Left kidney (tissue), 2 donors: ENCODE data around the gene PHC3. TPM values are rescaled to one million over a fixed set of nuclear protein-coding genes. Genes with fewer than 3 reads are reported as not detected.

ENCODE experiments used
- DNase-seq: peaks from one replicate; pipeline ENCODE4 v3.0.0-alpha.2; 2013
- polyA plus RNA-seq: library from polyadenylated mRNA; unstranded; fragments of 120-200 nt; gene quantifications from one replicate; pipeline ENCODE4 v1.2.1, GENCODE V29; 2013; ENCODE audit not compliant: insufficient read length

PHC3 gene
- polyA plus RNA-seq, 1 donor = 35.6 TPM

- peak; percentile 30 for DNase-seq
These were observed 101.9 kb downstream of the PHC3 start for GRCh38 chr3:170079536-170080165.

- no peak for DNase-seq
These were observed 102.8 kb downstream of the PHC3 start for GRCh38 chr3:170078620-170079281.

GRCh38 chr3:170077361-170077760 lies 104.2 kb downstream of the PHC3 start:
- DNase-seq = no peak

GRCh38 chr3:170076715-170077238 lies 104.8 kb downstream of the PHC3 start:
- no peak for DNase-seq

GRCh38 chr3:170075441-170076091 lies 106.0 kb downstream of the PHC3 start:
- no peak for DNase-seq

GRCh38 chr3:170064108-170064507 lies 117.4 kb downstream of the PHC3 start:
- DNase-seq = no peak

- no peak for DNase-seq
These were observed 117.8 kb downstream of the PHC3 start for GRCh38 chr3:170063691-170064090.

- DNase-seq = no peak
These were observed 118.8 kb downstream of the PHC3 start for GRCh38 chr3:170062769-170063168.

GRCh38 chr3:170062068-170062467 lies 119.5 kb downstream of the PHC3 start:
- no peak for DNase-seq

GRCh38 chr3:170059447-170059846 lies 122.1 kb downstream of the PHC3 start:
- DNase-seq = no peak

GRCh38 chr3:170058127-170058526 lies 123.4 kb downstream of the PHC3 start:
- no peak for DNase-seq

- no peak for DNase-seq
These were observed 124.0 kb downstream of the PHC3 start for GRCh38 chr3:170057550-170057949.

- DNase-seq = no peak
These were observed 124.7 kb downstream of the PHC3 start for GRCh38 chr3:170056710-170057454.

GRCh38 chr3:170055209-170055608 lies 126.3 kb downstream of the PHC3 start:
- DNase-seq = no peak

GRCh38 chr3:170054204-170054603 lies 127.3 kb downstream of the PHC3 start:
- DNase-seq = no peak

- no peak for DNase-seq
These were observed 129.1 kb downstream of the PHC3 start for GRCh38 chr3:170052398-170052797.

- no peak for DNase-seq
These were observed 130.8 kb downstream of the PHC3 start for GRCh38 chr3:170050753-170051152.

GRCh38 chr3:170049146-170050000 lies 132.2 kb downstream of the PHC3 start:
- DNase-seq = no peak

- no peak for DNase-seq
These were observed 134.5 kb downstream of the PHC3 start for GRCh38 chr3:170047133-170047404.

- DNase-seq = no peak
These were observed 135.0 kb downstream of the PHC3 start for GRCh38 chr3:170046269-170047132.

- no peak for DNase-seq
These were observed 136.7 kb downstream of the PHC3 start for GRCh38 chr3:170044795-170045244.
